Right kidney (tissue), 1 donor: Measurements from ENCODE around the gene BCAS3.
A peak's percentile ranks its signal among the peaks of the same experiment; 100 is the strongest.

Source experiments
- DNase-seq: peaks from one replicate; pipeline ENCODE4 v3.0.0-alpha.2; 2016

BCAS3 gene

GRCh38 chr17:61202564-61202963 lies 524.9 kb downstream of the BCAS3 start:
- DNase-seq = no peak

GRCh38 chr17:61203671-61204131 lies 526.0 kb downstream of the BCAS3 start:
- DNase-seq = peak; percentile 32

GRCh38 chr17:61204456-61204855 lies 526.8 kb downstream of the BCAS3 start:
- DNase-seq = no peak

GRCh38 chr17:61205401-61205800 lies 527.8 kb downstream of the BCAS3 start:
- no peak for DNase-seq

- no peak for DNase-seq
Observed at GRCh38 chr17:61205931-61206330, 528.3 kb downstream of the BCAS3 start.

- no peak for DNase-seq
Observed at GRCh38 chr17:61206922-61207321, 529.3 kb downstream of the BCAS3 start.

- peak; percentile 44 for DNase-seq
Observed at GRCh38 chr17:61208301-61209105, 530.9 kb downstream of the BCAS3 start.

- no peak for DNase-seq
Observed at GRCh38 chr17:61209106-61209439, 531.4 kb downstream of the BCAS3 start.

GRCh38 chr17:61209525-61209924 lies 531.9 kb downstream of the BCAS3 start:
- no peak for DNase-seq

- no peak for DNase-seq
Observed at GRCh38 chr17:61211236-61211635, 533.6 kb downstream of the BCAS3 start.

- DNase-seq = no peak
Observed at GRCh38 chr17:61212655-61213054, 535.0 kb downstream of the BCAS3 start.

GRCh38 chr17:61214753-61215152 lies 537.1 kb downstream of the BCAS3 start:
- DNase-seq = no peak

- no peak for DNase-seq
Observed at GRCh38 chr17:61216066-61216465, 538.4 kb downstream of the BCAS3 start.

- no peak for DNase-seq
Observed at GRCh38 chr17:61217878-61218437, 540.3 kb downstream of the BCAS3 start.

GRCh38 chr17:61218438-61218837 lies 540.8 kb downstream of the BCAS3 start:
- DNase-seq = no peak

- DNase-seq = no peak
Observed at GRCh38 chr17:61219460-61219859, 541.8 kb downstream of the BCAS3 start.

- no peak for DNase-seq
Observed at GRCh38 chr17:61221181-61221580, 543.5 kb downstream of the BCAS3 start.

- DNase-seq = no peak
Observed at GRCh38 chr17:61221597-61222471, 544.2 kb downstream of the BCAS3 start.

GRCh38 chr17:61223725-61224124 lies 546.1 kb downstream of the BCAS3 start:
- no peak for DNase-seq

GRCh38 chr17:61225178-61225882 lies 547.7 kb downstream of the BCAS3 start:
- DNase-seq = no peak

GRCh38 chr17:61227866-61228265 lies 550.2 kb downstream of the BCAS3 start:
- no peak for DNase-seq

- no peak for DNase-seq
Observed at GRCh38 chr17:61230461-61230860, 552.8 kb downstream of the BCAS3 start.
